HG03575 (cell line): ENCODE results near the gene RBX1.
"Not testable (repeated sequence)": the region's sequence is repeated elsewhere in the genome, so short reads cannot be mapped to it uniquely, and the experiment has no call there.

ENCODE experiments used
- ATAC-seq: cut with Tn5 transposase; IDR thresholded peaks from one replicate; pipeline ENCODE4 v1.9.1; 2021; ENCODE audit not compliant: unreplicated experiment, insufficient number of reproducible peaks, low FRiP score; ENCODE audit errors: extremely low read depth

RBX1 gene

DNA sequence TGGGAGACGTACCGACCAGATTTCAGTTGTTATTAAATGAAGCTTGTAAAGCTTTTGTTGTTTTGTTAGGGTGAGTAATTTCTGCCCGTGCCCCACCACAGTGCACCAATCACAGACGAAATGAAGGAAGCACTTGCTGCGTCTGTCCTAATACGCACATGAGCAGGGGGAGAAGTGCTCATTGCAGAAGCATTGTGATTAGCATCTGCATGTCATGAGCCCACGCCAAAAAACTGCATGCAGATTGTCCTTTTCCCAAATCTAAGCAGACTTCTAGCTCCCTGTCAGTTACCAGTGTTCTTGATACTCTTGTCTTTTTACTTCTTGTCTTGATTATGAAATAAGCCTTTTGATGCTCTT lies 15.5 kb downstream of the RBX1 start:
- ATAC-seq = no peak

DNA sequence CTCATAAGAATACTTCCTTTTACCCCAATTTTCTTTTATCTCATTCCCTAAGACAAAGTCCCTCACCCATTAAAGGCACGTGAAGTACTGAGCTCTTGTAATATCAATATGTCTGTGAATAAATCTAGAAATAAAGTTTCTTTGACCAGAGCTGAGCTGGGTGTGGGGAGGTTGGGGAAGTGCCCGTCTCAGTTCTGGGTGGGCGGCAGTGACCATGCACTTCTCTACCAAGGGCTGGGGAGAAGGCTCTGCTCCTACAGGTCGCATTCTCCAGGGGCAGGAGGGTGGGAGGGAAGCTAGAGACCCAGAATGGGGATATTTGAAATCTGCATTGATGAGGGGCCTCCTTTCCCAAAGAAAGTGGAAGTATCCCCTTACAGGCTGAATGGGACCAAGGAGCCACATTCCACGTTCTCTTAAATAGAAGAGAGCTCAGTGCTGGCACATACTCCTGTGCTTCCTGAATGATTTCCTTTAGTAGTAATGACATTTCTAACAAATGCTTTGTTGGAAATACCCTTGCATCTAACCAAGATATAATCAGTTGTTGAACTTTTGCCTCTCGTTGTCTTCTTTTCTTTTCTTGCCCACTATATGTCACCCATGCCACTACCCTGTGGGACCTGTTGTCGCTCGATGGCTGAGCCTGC lies 16.1 kb downstream of the RBX1 start:
- ATAC-seq = no peak

DNA sequence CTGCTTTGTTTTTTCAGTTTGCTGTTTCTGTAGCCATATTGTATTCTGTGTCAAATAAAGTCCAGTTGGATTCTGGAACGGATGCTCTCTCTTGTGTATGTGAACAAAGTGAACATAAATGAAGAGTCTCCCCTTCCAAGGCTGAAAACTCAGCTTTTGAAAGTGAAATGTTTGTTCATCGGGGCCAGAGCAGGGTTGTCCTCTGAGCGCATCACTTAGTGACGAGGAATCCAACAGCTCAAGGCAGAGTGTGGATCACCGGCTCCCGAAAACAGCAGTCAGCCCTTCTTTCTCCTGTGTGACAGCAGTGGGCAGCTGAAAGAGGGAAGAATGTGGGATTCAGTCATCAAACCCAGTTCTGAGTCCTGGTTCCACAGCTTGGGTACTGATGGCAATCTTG lies 21.4 kb downstream of the RBX1 start:
- no peak for ATAC-seq

DNA sequence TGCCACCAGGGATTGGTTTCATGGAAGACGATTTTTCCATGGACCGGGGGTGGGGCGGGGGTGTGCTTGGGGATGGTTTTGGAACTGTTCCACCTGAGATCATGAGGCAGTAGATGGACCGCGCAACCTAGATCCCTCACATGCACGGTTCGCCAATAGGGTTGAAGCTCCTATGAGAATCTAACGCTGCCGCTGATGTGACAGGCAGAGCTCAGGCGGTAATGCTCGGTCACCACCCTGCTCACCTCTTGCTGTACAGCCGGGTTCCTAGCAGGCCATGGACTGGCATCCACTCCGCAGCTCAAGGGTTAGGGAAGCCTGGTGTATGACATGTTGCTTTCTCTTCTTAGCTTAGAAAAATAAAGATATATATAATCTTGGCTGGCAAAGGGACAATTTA lies 22.0 kb downstream of the RBX1 start:
- ATAC-seq = no peak

DNA sequence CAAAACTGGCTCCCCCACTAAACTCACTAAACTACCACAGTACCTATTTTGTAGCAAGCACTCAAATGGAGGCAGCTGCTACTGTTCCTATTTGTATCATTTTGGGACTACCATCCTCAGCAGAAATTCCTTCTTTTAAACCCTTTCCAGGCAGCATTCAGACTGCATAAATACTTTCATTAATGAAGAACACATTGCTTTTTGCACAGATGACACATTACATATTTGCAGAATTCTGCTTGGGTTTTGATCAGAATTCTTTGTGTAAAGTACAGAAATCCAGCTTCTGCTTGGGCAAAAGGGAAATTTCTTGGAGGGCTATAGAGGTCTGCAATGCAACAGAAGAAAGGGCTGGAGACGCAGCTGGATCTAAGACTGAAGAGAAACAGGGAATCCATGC lies 24.2 kb downstream of the RBX1 start:
- no peak for ATAC-seq

DNA sequence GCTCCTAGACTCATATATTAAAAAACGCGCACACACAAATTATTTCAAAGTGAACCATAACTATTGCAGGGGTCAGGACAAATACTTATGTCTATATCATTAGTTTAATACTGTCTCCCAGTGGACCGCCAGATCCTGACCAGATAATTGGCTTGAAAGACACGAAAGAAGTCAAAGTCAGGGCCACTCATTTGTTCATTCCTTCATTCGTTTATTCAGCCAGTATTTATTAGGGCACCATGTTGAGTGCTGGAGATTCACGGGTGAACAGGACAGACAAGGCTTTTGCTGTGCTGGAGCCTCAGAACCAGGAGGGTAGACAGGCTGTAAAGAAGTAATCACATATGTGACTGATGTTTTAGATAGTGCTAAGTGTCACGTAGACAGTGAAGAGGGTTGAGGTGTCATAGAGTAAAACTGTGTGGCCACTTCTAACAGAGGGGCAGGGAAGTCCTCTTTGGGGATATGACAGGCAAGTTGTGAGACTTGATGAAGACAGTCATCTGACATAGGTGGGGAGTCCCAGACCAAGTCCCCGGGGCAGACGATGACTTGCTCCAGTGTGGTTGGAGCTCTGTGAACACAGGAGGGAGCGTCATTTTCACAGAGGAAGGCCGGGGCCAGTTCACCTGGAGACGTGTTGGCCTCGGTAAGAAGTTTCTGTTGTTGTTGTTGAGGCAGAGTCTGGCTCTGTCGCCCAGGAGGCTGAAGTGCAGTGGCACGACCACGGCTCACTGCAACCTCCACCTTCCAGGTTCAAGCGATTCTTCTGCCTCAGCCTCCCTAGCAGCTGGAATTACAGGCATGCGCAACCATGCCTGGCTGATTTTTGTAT lies 25.9 kb downstream of the RBX1 start:
- no peak for ATAC-seq

DNA sequence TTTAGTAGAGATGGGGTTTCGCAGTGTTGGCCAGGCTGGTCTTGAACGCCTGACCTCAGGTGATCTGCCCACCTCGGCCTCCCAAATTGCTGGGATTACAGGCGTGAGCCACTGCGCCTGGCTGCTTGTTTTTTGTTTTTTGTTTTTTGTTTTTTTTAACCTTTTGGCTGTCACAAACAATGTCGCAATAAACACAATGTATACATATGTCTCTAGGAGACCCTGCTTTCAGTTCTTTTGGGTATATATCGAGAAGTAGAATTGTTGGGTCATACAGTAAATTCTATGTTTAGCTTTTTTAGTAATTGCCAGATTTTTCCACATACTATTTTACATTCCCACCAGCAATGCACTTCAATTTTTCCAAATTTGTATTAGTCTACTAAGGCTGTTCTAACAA lies 28.0 kb downstream of the RBX1 start:
- ATAC-seq = no peak

DNA sequence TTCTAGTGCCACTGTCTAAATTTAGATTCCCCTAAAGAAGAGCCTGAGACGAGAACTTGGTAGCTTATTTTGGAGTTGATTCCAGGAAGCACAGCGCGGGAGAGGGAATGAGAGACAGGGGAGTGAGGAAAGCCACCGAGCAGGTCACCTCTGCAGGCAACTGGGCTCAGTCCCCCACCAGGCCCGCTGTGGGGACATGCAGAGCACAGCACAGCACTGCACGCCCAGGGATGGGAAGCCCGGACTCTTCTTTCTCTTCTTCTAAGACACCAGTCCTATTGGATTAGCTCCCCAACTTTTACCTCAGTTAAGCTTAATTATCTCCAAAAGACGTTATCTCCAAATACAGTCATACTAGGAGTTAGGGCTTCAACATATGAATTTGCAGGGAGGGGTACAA lies 28.7 kb downstream of the RBX1 start:
- no peak for ATAC-seq

DNA sequence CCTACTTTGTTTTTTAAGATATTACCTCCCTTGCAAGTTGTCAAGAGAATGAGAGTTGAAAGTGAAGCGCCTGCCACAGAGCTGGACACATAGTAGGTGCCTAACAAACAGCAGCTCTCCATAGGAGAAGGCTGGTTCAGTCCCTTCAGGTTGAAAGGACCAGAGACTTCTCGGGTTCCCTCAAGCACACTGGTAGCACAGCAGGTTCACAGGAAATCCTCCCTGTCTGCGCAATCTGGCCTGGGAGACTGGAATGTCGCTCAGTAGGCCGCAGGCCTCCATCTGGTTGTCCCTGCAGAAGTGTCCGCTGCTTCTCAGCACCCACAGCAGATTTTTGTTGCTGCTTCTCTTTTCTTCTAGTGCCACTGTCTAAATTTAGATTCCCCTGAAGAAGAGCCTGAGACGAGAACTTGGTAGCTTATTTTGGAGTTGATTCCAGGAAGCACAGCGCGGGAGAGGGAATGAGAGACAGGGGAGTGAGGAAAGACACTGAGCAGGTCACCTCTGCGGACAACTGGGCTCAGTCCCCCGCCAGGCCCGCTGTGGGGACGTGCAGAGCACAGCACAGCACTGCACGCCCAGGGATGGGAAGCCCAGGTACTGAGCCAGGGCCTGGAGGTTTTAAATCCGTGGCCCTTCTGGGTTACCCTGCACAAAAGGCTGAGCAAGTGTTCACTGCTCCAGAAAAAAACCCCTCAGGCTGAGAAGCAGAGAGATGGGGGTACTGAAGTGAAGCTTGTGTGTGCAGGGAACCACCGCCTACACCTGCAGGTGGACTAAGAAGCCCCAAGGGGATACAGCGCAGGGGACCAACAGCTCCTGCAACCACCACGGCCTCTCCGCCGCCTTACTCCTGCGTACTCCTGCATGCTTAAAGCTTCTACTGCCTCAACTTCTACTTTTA lies 31.6 kb downstream of the RBX1 start:
- ATAC-seq = no peak

DNA sequence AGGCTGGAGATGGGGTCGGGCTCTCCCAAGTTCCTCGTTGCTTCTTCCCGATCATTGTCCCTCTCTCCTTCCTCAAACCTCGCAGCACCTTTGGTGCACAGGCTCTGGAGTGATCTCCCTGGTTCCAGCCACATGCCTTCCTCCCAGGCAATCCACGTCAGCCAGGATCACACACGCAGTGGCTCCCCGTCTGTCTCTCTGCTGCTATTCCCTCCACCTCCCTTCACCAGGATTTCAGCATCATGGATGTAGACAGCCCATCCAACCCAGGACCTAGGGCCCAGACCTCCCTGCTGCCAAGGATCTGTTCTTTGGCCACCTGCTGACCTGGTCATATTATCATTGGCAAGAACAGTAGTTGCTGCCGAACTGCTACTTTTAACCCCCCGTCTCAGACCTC lies 40.1 kb downstream of the RBX1 start:
- ATAC-seq = no peak

DNA sequence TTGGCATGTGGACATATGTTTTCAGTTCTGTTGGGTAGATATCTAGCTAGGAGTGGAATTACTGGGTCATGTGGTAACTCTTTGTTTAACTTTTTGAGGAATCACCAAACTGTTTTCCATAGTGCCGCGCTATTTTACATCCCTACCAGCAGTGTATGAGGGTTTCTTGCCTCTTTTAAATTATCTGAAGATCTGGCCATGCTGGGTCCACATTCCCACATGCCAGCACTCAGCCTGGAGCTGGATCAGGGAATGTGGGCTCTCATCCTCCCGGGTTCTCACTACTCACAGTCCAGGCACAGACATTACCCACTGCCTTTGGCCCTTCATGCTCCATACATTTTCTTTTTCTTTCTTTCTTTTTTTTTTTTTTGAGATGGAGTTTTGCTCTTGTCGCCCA lies 44.6 kb downstream of the RBX1 start:
- no peak for ATAC-seq

DNA sequence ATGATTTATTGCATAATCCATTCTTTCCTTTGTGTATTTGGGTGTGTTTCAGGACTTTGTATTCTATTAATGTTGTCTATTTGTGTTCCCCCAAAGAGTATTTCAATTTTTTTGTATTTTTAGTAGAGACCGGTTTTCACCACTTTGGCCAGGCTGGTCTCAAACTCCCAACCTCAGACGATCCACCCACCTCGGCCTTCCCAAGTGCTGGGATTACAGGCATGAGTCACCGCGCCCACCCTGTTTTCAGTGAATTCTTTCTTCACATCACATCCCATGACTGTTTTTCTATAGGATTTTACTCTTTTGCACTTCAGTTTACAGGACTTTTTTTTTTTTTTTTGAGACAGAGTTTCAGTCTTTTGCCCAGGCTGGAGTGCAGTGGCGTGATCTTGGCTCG lies 46.3 kb downstream of the RBX1 start:
- ATAC-seq = no peak

DNA sequence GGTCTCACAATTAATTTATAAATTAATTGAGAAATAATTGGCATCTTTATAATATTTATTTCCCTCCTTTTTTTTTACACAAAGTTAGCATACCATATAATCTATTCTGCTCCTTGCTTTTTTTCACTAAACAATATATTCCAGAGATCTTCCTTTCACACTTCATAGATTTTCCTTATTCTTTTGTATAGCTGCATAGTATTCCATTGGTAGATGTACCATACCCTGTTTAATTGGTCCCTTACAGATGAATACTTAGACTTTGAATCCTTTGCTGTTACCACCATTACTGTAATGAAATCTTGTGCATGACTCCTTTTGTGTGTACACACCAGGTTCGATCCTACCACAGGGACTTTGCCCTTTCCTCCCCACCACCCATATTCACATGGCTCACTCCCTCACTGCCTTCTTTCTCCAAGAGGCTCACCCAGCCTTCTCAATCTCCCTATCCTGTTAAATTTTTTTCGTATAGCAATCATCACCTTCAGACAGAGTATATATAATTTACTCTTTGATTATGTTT lies 48.9 kb downstream of the RBX1 start:
- ATAC-seq = no peak

DNA sequence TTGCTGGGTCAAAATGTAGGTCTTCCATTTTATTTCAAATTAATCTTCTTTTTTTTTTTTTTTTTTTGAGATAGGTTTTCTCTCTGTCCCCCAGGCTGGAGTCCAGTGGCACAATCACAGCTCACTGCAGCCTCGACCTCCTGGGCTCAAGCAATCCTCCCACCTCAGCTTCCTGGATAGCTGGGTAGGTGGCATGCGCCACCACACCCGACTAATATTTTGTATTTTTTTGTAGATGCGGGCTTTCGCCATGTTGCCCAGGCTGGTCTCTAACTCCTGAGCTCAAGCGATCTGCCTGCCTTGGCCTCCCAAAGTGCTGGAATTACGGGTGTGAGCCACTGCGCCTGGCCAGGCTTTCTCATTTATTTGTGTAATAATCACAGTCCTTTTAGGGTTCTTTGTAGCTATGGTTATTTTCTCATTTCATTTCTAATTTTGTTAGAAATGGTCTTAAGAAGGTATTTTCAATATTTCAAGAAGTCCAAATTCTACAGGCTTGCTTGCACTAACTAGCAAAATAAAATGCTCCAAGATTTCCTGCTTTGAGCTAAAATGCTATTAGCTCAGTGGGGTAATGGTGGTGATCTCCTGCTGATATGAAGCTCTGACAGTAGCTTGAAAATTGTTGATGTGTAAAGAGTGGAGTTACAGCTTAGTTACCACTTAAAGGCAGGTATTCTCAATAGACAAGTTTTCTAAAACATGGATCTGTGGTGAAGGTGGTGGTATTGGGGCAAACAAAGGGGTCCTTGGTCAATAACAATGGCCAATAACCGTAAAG lies 50.0 kb downstream of the RBX1 start:
- ATAC-seq = no peak

DNA sequence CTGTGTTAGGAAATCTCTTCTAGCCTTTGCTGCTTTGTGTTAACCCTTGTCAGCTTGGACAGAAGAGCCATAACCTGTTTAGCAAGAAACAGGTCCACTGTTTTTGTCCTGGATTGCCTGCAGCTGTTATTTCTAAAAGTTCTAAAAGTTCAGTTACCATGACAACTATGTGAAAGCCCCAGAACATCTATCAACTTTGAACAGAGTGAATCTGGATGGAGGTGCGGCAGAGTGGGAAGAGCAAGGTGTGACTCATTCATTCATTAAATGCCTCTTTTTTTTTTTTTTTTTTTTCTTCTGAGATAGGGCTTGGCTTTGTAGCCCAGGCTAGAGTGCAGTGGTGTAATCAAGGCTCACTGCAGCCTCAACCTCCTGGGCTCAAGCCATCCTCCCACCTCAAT lies 50.5 kb downstream of the RBX1 start:
- no peak for ATAC-seq

DNA sequence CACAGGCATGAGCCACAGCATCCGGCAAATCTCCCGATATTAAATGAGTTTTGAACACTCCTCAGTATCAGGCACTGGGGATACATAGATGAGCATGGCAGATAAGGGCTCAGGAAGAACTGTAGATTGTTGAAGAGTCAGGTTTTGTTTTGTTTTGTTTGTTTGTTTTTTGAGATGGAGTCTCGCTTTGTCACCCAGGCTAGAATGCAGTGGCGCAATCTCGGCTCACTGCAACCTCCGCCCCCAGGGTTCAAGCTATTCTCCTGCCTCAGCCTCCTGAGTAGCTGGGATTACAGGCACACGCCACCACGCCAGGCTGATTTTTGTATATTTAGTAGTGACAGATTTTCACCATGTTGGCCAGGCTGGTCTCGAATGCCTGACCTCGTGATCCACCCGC lies 51.2 kb downstream of the RBX1 start:
- not testable (repeated sequence) for ATAC-seq

DNA sequence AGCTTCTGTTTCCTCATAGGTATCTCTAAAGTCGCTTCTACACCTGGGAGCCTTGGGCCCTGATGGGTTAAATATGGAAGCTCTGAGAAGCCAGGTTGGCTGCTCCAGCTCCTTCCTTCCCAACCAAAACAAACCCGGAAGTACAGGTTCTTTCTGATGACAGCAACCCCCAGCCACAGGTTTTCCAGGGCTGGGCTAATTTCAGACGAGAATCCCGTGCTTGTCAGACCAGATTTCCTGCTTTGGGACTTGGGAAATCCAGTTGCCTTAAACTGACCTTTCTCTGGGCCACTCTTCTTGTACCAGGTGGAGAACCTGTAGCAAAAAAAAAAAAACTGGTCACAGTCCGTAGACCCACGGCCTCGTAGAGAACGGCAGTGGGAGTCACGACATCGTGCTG lies 51.9 kb downstream of the RBX1 start:
- ATAC-seq = no peak

DNA sequence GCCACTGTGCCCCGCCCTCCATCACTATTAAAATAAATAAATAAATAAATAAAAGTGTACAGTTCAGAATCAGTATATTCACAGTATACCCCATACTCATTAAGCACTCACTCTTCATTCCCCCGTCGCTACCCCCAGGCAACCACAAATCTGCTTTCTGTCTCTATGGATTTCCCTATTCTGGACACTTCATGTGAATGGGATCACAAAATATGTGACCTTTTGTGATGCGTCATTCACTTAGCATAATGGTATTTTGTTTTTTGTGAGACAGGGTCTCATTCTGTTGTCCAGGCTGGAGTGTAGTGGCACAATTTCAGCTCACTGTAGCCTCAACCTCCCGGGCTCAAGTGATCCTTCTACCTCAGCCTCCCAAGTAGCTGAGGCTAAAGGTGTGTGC lies 52.8 kb downstream of the RBX1 start:
- ATAC-seq = no peak
